ENCODE data around the gene POMP. TPM values are rescaled to one million over a fixed set of nuclear protein-coding genes. Genes with fewer than 3 reads are reported as not detected.
A peak's percentile ranks its signal among the peaks of the same experiment; 100 is the strongest.

The POMP gene
- polyA plus RNA-seq, 2 of the 4 experiments (the other 2 are of a cell fraction): 105 to 111 TPM

GRCh38 chr13:28659621-28659970, 666 bp downstream of the POMP start:
- DNase-seq (ENCODE audit: low read depth in 1 of 2, low spot score in 1 of 2) (no peak), FAIRE-seq (no peak), ATAC-seq (no peak)
- no peaks in the 10 kb centered on the region for H3K9me3 ChIP-seq
- no peak for TF ChIP-seq FOSB (CRISPR knock-in tag; IDR thresholded peaks at IDR 0.05)
- no peak for TF ChIP-seq RFX5 (IDR thresholded peaks at IDR 0.05)
- no peak for TF ChIP-seq TP53 (CRISPR knock-in tag; IDR thresholded peaks at IDR 0.05)
- TF ChIP-seq HDAC2 (IDR thresholded peaks at IDR 0.05): no peak
- no peak for TF ChIP-seq PHF8 (IDR thresholded peaks at IDR 0.05; ENCODE audit: borderline replicate concordance, low read depth)
- no peak for TF ChIP-seq KDM5A (IDR thresholded peaks at IDR 0.05)
- TF ChIP-seq REST (IDR thresholded peaks at IDR 0.05): no peak
- no peak for TF ChIP-seq EHF (CRISPR knock-in tag; IDR thresholded peaks at IDR 0.05)
- TF ChIP-seq E2F6 (IDR thresholded peaks at IDR 0.05; ENCODE audit: borderline replicate concordance, low read depth): no peak
- TF ChIP-seq CBX2 (IDR thresholded peaks at IDR 0.05; ENCODE audit: borderline replicate concordance, low read depth): no peak
- TF ChIP-seq KDM1A (IDR thresholded peaks at IDR 0.05; ENCODE audit: low read depth): no peak
- TF ChIP-seq SMC3 (IDR thresholded peaks at IDR 0.05): no peak
- TF ChIP-seq USF2 (IDR thresholded peaks at IDR 0.05): no peak
- TF ChIP-seq CBX8 (IDR thresholded peaks at IDR 0.05): no peak
- TF ChIP-seq CTCF (IDR thresholded peaks at IDR 0.05): no peak
- 3% methylated on average over 4 of the region's 4 CpGs for whole genome bisulfite sequencing (ENCODE audit: missing lambda C conversion rate)
- H3K27ac ChIP-seq: peak overlapping the region; percentile 95 to 99
- ChIA-PET CTCF (no interaction called here), POLR2A (interaction anchor here (0.5 to 1.6 kb wide), 3 partner anchors 16 to 500 kb away, joined by 3 to 7 read pairs (median 7); no protein-coding TSS in a partner anchor)
- peak overlapping the region; percentile 95 for H3K4me3 ChIP-seq
- peaks cover 27% of the 10 kb centered on the region; the same call in 2 of the 3 replicates for H3K4me1 ChIP-seq
- peak overlapping the region; percentile 94 for H3K4me2 ChIP-seq

GRCh38 chr13:28666897-28667488, 8.1 kb downstream of the POMP start:
- 89% methylated on average over 9 of the region's 9 CpGs for WGBS (ENCODE audit: missing lambda C conversion rate)
- Histone ChIP-seq H3K27ac (no peak overlapping the region), H3K4me3 (no peak overlapping the region), H3K4me2 (no peak overlapping the region), H3K4me1 (no peaks in the 10 kb centered on the region; the same call in 2 of the 3 replicates), H3K9me3 (no peaks in the 10 kb centered on the region)
- CTCF ChIA-PET: no interaction called here
- FAIRE-seq (no peak), ATAC-seq (no peak), DNase-seq (ENCODE audit: low read depth in 1 of 2, low spot score in 1 of 2) (no peak)
- TF ChIP-seq POLR2A (IDR thresholded peaks at IDR 0.05; ENCODE audit: low read length): no peak
- TF ChIP-seq PBX3 (IDR thresholded peaks at IDR 0.05): no peak
- TF ChIP-seq RFX5 (IDR thresholded peaks at IDR 0.05): no peak
- TF ChIP-seq CBX2 (IDR thresholded peaks at IDR 0.05; ENCODE audit: borderline replicate concordance, low read depth): no peak
- TF ChIP-seq EHF (CRISPR knock-in tag; IDR thresholded peaks at IDR 0.05): no peak
- no peak for TF ChIP-seq ZC3H11A (IDR thresholded peaks at IDR 0.05)
- TF ChIP-seq POLR2AphosphoS2 (conservative IDR thresholded peaks at IDR 0.05; ENCODE audit: low read length): no peak
- TF ChIP-seq MAX (IDR thresholded peaks at IDR 0.05): no peak
- TF ChIP-seq MYC (IDR thresholded peaks at IDR 0.05; ENCODE audit: borderline replicate concordance, low read length): no peak
- TF ChIP-seq NR3C1 (IDR thresholded peaks at IDR 0.05): no peak
- TF ChIP-seq MAFK (IDR thresholded peaks at IDR 0.05; ENCODE audit: partially characterized antibody): no peak
- no peak for TF ChIP-seq RCOR1 (IDR thresholded peaks at IDR 0.05; ENCODE audit: low read depth, low read length)
- no peak for TF ChIP-seq CHD2 (IDR thresholded peaks at IDR 0.05; ENCODE audit: low read length, partially characterized antibody)
- no peak for TF ChIP-seq TP53 (CRISPR knock-in tag; IDR thresholded peaks at IDR 0.05)
- no peak for TF ChIP-seq ZNF302 (CRISPR knock-in tag; IDR thresholded peaks at IDR 0.05)
- no peak for TF ChIP-seq ESRRA (IDR thresholded peaks at IDR 0.05; ENCODE audit: borderline replicate concordance, low read length)
- TF ChIP-seq ELK1 (IDR thresholded peaks at IDR 0.05; ENCODE audit: low read depth, low read length): no peak
- POLR2A ChIA-PET: no interaction called here

Data from A549 (cell line).